Endodermal cell (in vitro differentiated cells): ENCODE data around the gene PPP1R36. TPM values are rescaled to one million over a fixed set of nuclear protein-coding genes. Genes with fewer than 3 reads are reported as not detected.

ENCODE experiments used
- DNase-seq: peaks from one replicate; pipeline ENCODE4 v3.0.0-alpha.2; 2017
- H3K27ac ChIP-seq: 2 replicates; pipeline ENCODE4 v1.5.1; 2013; ENCODE audit warnings: mild to moderate bottlenecking, low read depth, low read length, moderate library complexity
- H3K27me3 ChIP-seq: 2 replicates; pipeline ENCODE4 v1.6.1; 2013; ENCODE audit warnings: mild to moderate bottlenecking, low read length, moderate library complexity; ENCODE audit not compliant: insufficient read depth, control insufficient read depth, poor library complexity, severe bottlenecking
- H3K36me3 ChIP-seq: 2 replicates; pipeline ENCODE4 v1.7.0; 2013; ENCODE audit warnings: mild to moderate bottlenecking, low read length, moderate library complexity; ENCODE audit not compliant: control insufficient read depth, insufficient read depth
- H3K4me1 ChIP-seq: one replicate; pipeline ENCODE4 v1.7.0; 2013; ENCODE audit warnings: low read length; ENCODE audit not compliant: control insufficient read depth, insufficient read depth
- H3K4me3 ChIP-seq: 2 replicates; pipeline ENCODE4 v1.5.1; 2013; ENCODE audit warnings: mild to moderate bottlenecking, low read length, moderate library complexity
- H3K9ac ChIP-seq: 2 replicates; pipeline ENCODE4 v1.6.1; 2013; ENCODE audit warnings: mild to moderate bottlenecking, low read length, moderate library complexity; ENCODE audit not compliant: poor library complexity, severe bottlenecking; ENCODE audit errors: extremely low read depth
- H3K9me3 ChIP-seq: 2 replicates; pipeline ENCODE4 v1.6.1; 2013; ENCODE audit warnings: mild to moderate bottlenecking, low read length, moderate library complexity; ENCODE audit not compliant: control insufficient read depth
- H3K27ac Mint-ChIP-seq: 2 replicates; pipeline ENCODE4 v1.8.0; 2020; ENCODE audit warnings: mixed read lengths
- H3K27me3 Mint-ChIP-seq: 2 replicates; pipeline ENCODE4 v1.8.0; 2021; ENCODE audit warnings: mild to moderate bottlenecking, mixed read lengths; ENCODE audit not compliant: insufficient read depth
- H3K36me3 Mint-ChIP-seq: 2 replicates; pipeline ENCODE4 v1.8.0; 2020; ENCODE audit warnings: low read depth, mixed read lengths
- H3K4me1 Mint-ChIP-seq: 2 replicates; pipeline ENCODE4 v1.8.0; 2020; ENCODE audit warnings: mixed read lengths
- H3K4me3 Mint-ChIP-seq: 2 replicates; pipeline ENCODE4 v1.8.0; 2020; ENCODE audit warnings: mild to moderate bottlenecking, moderate library complexity, mixed read lengths
- H3K9me3 Mint-ChIP-seq: 2 replicates; pipeline ENCODE4 v1.8.0; 2020; ENCODE audit warnings: mild to moderate bottlenecking, mixed read lengths
- CTCF ChIP-seq: fragments of 200-600 bp; sonication (generic); conservative IDR thresholded peaks from 2 replicates; pipeline ENCODE4 v1.5.0; 2021; ENCODE audit warnings: antibody characterized with exemption, mild to moderate bottlenecking
- WGBS, 2 experiments: methylation state at CpG; one replicate each; pipeline versions ENCODE4 v1.1.5 to v1.1.7; 2013; ENCODE audit warnings: missing lambda C conversion rate in 2 of 2, mixed read lengths in 1 of 2; ENCODE audit not compliant: insufficient coverage in 1 of 2, insufficient read length in 1 of 2; 5-methylcytosine and 5-hydroxymethylcytosine counted together
- total RNA-seq, 2 donors: library from RNA; stranded (reverse); fragmentation: NEBNext Ultra II Directional in 1 of 2; extraction: Animal tissue kit (Norgen Biotek cat#: 25700) in 1 of 2; gene quantifications; 2 replicates in 1 of 2; 3 replicates in 1 of 2; pipeline ENCODE4 v1.2.1, GENCODE V29; 2021

The PPP1R36 gene
- total RNA-seq, 2 donors from 2014 or later, result 0.24 to 1.2 TPM

- H3K4me3 ChIP-seq, result no peak overlapping the region
- H3K4me1 ChIP-seq, result peaks cover 11% of the 10 kb centered on the region
- H3K4me3 Mint-ChIP-seq, result no peak overlapping the region
- H3K27ac ChIP-seq, result no peak overlapping the region
- H3K27me3 Mint-ChIP-seq, result no peaks in the 10 kb centered on the region
- no peak for DNase-seq
- no peaks in the 10 kb centered on the region for H3K36me3 Mint-ChIP-seq
- no peak for TF ChIP-seq CTCF
- peaks cover 20% of the 10 kb centered on the region for H3K4me1 Mint-ChIP-seq
- no peaks in the 10 kb centered on the region for H3K9me3 ChIP-seq
- no peaks in the 10 kb centered on the region for H3K27me3 ChIP-seq
- no peak overlapping the region for H3K9ac ChIP-seq
- no peaks in the 10 kb centered on the region for H3K9me3 Mint-ChIP-seq
- H3K36me3 ChIP-seq, result no peaks in the 10 kb centered on the region
- WGBS, 2 experiments, result 100% methylated on average over 1 of the region's 1 CpG
- no peak overlapping the region for H3K27ac Mint-ChIP-seq
These were observed 34.4 kb downstream of the PPP1R36 start for GRCh38 chr14:64584190-64584589.

GRCh38 chr14:64591809-64592208, 42.0 kb downstream of the PPP1R36 start:
- TF ChIP-seq CTCF, result no peak
- DNase-seq, result no peak
- 78 to 100% methylated on average over 1 to 3 of the region's 3 CpGs for WGBS, 2 experiments
- Histone ChIP-seq H3K36me3 (no peaks in the 10 kb centered on the region), H3K9ac (no peak overlapping the region), H3K9me3 (no peaks in the 10 kb centered on the region), H3K27ac (no peak overlapping the region), H3K4me3 (no peak overlapping the region), H3K4me1 (no peaks in the 10 kb centered on the region), H3K27me3 (no peaks in the 10 kb centered on the region)
- Mint-ChIP-seq H3K9me3 (no peaks in the 10 kb centered on the region), H3K36me3 (no peaks in the 10 kb centered on the region), H3K27me3 (no peaks in the 10 kb centered on the region), H3K4me3 (no peak overlapping the region), H3K4me1 (no peaks in the 10 kb centered on the region), H3K27ac (no peak overlapping the region)

GRCh38 chr14:64594438-64594837, 44.7 kb downstream of the PPP1R36 start:
- Mint-ChIP-seq H3K27me3 (no peaks in the 10 kb centered on the region), H3K9me3 (no peaks in the 10 kb centered on the region), H3K4me1 (no peaks in the 10 kb centered on the region), H3K27ac (no peak overlapping the region), H3K36me3 (no peaks in the 10 kb centered on the region), H3K4me3 (no peak overlapping the region)
- no peak for DNase-seq
- Histone ChIP-seq H3K27me3 (no peaks in the 10 kb centered on the region), H3K4me1 (no peaks in the 10 kb centered on the region), H3K27ac (no peak overlapping the region), H3K9me3 (no peaks in the 10 kb centered on the region), H3K4me3 (no peak overlapping the region), H3K36me3 (no peaks in the 10 kb centered on the region), H3K9ac (no peak overlapping the region)
- TF ChIP-seq CTCF, result no peak
- 85 to 100% methylated on average over 1 to 2 of the region's 2 CpGs for WGBS, 2 experiments
